Fibroblast of lung (primary cell): ENCODE data around the gene SP140L. TPM values are rescaled to one million over a fixed set of nuclear protein-coding genes. Genes with fewer than 3 reads are reported as not detected.
A peak's percentile ranks its signal among the peaks of the same experiment; 100 is the strongest.
"Not testable (repeated sequence)": the region's sequence is repeated elsewhere in the genome, so short reads cannot be mapped to it uniquely, and the experiment has no call there.

ENCODE experiments used
- DNase-seq, 2 donors: peaks; one replicate each; pipeline versions ENCODE4 v3.0.0 to v3.0.0-alpha.2; 2010; ENCODE audit warnings: low read depth in 2 of 2
- H2AFZ ChIP-seq: 2 replicates; pipeline ENCODE4 v1.5.1; 2012; ENCODE audit warnings: low read length, control low read depth, inconsistent platforms
- H3K27ac ChIP-seq: 2 replicates; pipeline ENCODE4 v1.5.1; 2011; ENCODE audit warnings: low read length, control low read depth; ENCODE audit not compliant: insufficient read depth
- H3K27me3 ChIP-seq: 2 replicates; pipeline ENCODE4 v1.5.1; 2011; ENCODE audit warnings: mild to moderate bottlenecking, low read length; ENCODE audit not compliant: control insufficient read depth, insufficient read depth
- H3K36me3 ChIP-seq: 2 replicates; pipeline ENCODE4 v1.5.1; 2011; ENCODE audit warnings: low read length; ENCODE audit not compliant: control insufficient read depth, insufficient read depth
- H3K4me1 ChIP-seq: 2 replicates; pipeline ENCODE4 v1.5.1; 2011; ENCODE audit warnings: low read length; ENCODE audit not compliant: control insufficient read depth, insufficient read depth; ENCODE audit errors: extremely low read depth
- H3K4me2 ChIP-seq: 2 replicates; pipeline ENCODE4 v1.5.1; 2011; ENCODE audit warnings: low read length, control low read depth; ENCODE audit not compliant: insufficient read depth; ENCODE audit errors: extremely low read depth
- H3K4me3 ChIP-seq, 4 experiments: fragments of 200-600 bp in 1 of 4; sonication (generic) in 1 of 4; replicated peaks in 1 of 4; 2 replicates each; pipeline ENCODE4 v1.5.1; 2011 to 2016; ENCODE audit warnings: low read length in 4 of 4, low read depth in 3 of 4, mild to moderate bottlenecking in 3 of 4, control low read depth in 2 of 4, inconsistent platforms in 1 of 4, mixed read lengths in 1 of 4; ENCODE audit not compliant: insufficient read depth in 1 of 4; ENCODE audit errors: control extremely low read depth in 1 of 4
- H3K79me2 ChIP-seq: 2 replicates; pipeline ENCODE4 v1.5.1; 2012; ENCODE audit warnings: mild to moderate bottlenecking, low read length, inconsistent platforms; ENCODE audit not compliant: control insufficient read depth, insufficient read depth
- H3K9ac ChIP-seq: 2 replicates; pipeline ENCODE4 v1.5.1; 2011; ENCODE audit warnings: mild to moderate bottlenecking, low read length, control low read depth; ENCODE audit not compliant: insufficient read depth
- H3K9me3 ChIP-seq: 2 replicates; pipeline ENCODE4 v1.5.1; 2012; ENCODE audit warnings: low read depth, low read length; ENCODE audit not compliant: control insufficient read depth, insufficient read depth
- H4K20me1 ChIP-seq: 2 replicates; pipeline ENCODE4 v1.5.1; 2011; ENCODE audit warnings: low read length; ENCODE audit not compliant: control insufficient read depth, insufficient read depth; ENCODE audit errors: extremely low read depth
- CTCF ChIP-seq, 2 donors: IDR thresholded peaks in 1 of 2; conservative IDR thresholded peaks in 1 of 2; 1 replicate in 1 of 2; 2 replicates in 1 of 2; pipeline ENCODE4 v1.5.1; 2011 to 2012; ENCODE audit warnings: low read length in 2 of 2, control low read depth in 1 of 2, inconsistent platforms in 1 of 2, low read depth in 1 of 2, mild to moderate bottlenecking in 1 of 2
- EZH2 ChIP-seq: IDR thresholded peaks from 2 replicates; pipeline ENCODE4 v1.5.1; 2012; ENCODE audit warnings: low read length, control low read depth, mild to moderate bottlenecking; ENCODE audit errors: missing control alignments
- polyA plus RNA-seq, 2 donors: library from polyadenylated mRNA; depleted of rRNA in 1 of 2; stranded (reverse) in 1 of 2; unstranded in 1 of 2; fragments of >200 nt; gene quantifications; 2 replicates each; pipeline ENCODE4 v1.2.1, GENCODE V29; 2011 to 2012; ENCODE audit warnings: missing spikeins in 1 of 2
- total RNA-seq: library from RNA; depleted of rRNA; stranded (reverse); fragments of >200 nt; gene quantifications from 2 replicates; pipeline ENCODE4 v1.2.1, GENCODE V29; 2014

SP140L gene
- total and polyA plus RNA-seq, 2 donors (not counting 1 experiment from before 2014, with no cell fraction given) = 10.9 to 16.9 TPM

- Histone ChIP-seq H2AFZ (no peak overlapping the region), H3K4me2 (no peak overlapping the region), H4K20me1 (no peaks in the 10 kb centered on the region), H3K9me3 (no peaks in the 10 kb centered on the region), H3K4me3 (no peak overlapping the region), H3K9ac (no peak overlapping the region), H3K27me3 (no peaks in the 10 kb centered on the region), H3K36me3 (no peaks in the 10 kb centered on the region), H3K4me1 (no peaks in the 10 kb centered on the region), H3K79me2 (no peaks in the 10 kb centered on the region), H3K27ac (no peak overlapping the region)
- TF ChIP-seq EZH2 = no peak
- TF ChIP-seq CTCF (conservative IDR thresholded peaks at IDR 0.05 in 1 of 2, IDR thresholded peaks at IDR 0.05 in 1 of 2; ENCODE audit: low read depth in 1 of 2, low read length in 2 of 2) = no peak
- DNase-seq = no peak
Observed at GRCh38 chr2:230308402-230309000, 18.5 kb upstream of the SP140L start.

- not testable (repeated sequence) for H4K20me1 ChIP-seq, H3K36me3 ChIP-seq, H3K9ac ChIP-seq, DNase-seq, H2AFZ ChIP-seq, H3K4me3 ChIP-seq, H3K79me2 ChIP-seq, H3K4me1 ChIP-seq, H3K27ac ChIP-seq, H3K9me3 ChIP-seq, H3K27me3 ChIP-seq, H3K4me2 ChIP-seq
Observed at GRCh38 chr2:230310792-230311191, 16.2 kb upstream of the SP140L start.

GRCh38 chr2:230311634-230312033, 15.4 kb upstream of the SP140L start:
- H3K27ac ChIP-seq, H3K9me3 ChIP-seq, DNase-seq, H3K36me3 ChIP-seq, H3K4me3 ChIP-seq, H3K79me2 ChIP-seq, H3K4me2 ChIP-seq, H4K20me1 ChIP-seq, H3K27me3 ChIP-seq, H2AFZ ChIP-seq, H3K9ac ChIP-seq, H3K4me1 ChIP-seq: not testable (repeated sequence)

- peak in 1 of 2 donors; percentile 58 for DNase-seq
- Histone ChIP-seq H2AFZ (no peak overlapping the region), H3K4me1 (no peaks in the 10 kb centered on the region), H3K27ac (no peak overlapping the region), H4K20me1 (no peaks in the 10 kb centered on the region), H3K9me3 (no peaks in the 10 kb centered on the region), H3K9ac (no peak overlapping the region), H3K4me3 (no peak overlapping the region), H3K36me3 (no peaks in the 10 kb centered on the region), H3K27me3 (no peaks in the 10 kb centered on the region), H3K4me2 (no peak overlapping the region), H3K79me2 (no peaks in the 10 kb centered on the region)
- TF ChIP-seq CTCF (conservative IDR thresholded peaks at IDR 0.05 in 1 of 2, IDR thresholded peaks at IDR 0.05 in 1 of 2; ENCODE audit: low read depth in 1 of 2, low read length in 2 of 2) (no peak), EZH2 (no peak)
Observed at GRCh38 chr2:230312638-230313037, 14.4 kb upstream of the SP140L start.
